ENCODE results near the gene ECM1. TPM values are rescaled to one million over a fixed set of nuclear protein-coding genes. Genes with fewer than 3 reads are reported as not detected.

Gene ECM1
- total RNA-seq, 1 experiment from 2014 or later = 1.4 TPM

GRCh38 chr1:150530491-150531159, 22.7 kb downstream of the ECM1 start:
- no peak overlapping the region for H4K8ac ChIP-seq (replicated peaks; ENCODE audit: insufficient read length, low read depth, low read length)
- no peak overlapping the region for H3K4me3 Mint-ChIP-seq
- no peak overlapping the region for H3K9ac ChIP-seq (ENCODE audit: extremely low read depth, insufficient read length, low read length)
- H4K5ac ChIP-seq (ENCODE audit: insufficient read length, low read depth, low read length) = no peak overlapping the region
- no peaks in the 10 kb centered on the region for H3K4me1 ChIP-seq (ENCODE audit: insufficient read depth, low read length)
- H3K27ac ChIP-seq (ENCODE audit: insufficient read length, low read depth, low read length) = no peak overlapping the region
- DNase-seq = no peak
- H2AK5ac ChIP-seq (ENCODE audit: insufficient read length, low read length) = no peak overlapping the region
- H2BK5ac ChIP-seq (ENCODE audit: insufficient read length, low read length) = no peak overlapping the region
- H3K4me2 ChIP-seq (ENCODE audit: insufficient read depth, insufficient read length, low read length) = no peak overlapping the region
- no peaks in the 10 kb centered on the region for H3K23me2 ChIP-seq (ENCODE audit: insufficient read length, low read depth, low read length, poor library complexity, severe bottlenecking)
- H3K4me1 Mint-ChIP-seq = peaks cover 7 to 18% of the 10 kb centered on the region in 2 experiments
- no peak overlapping the region for H3K27ac Mint-ChIP-seq
- H3T11ph ChIP-seq (ENCODE audit: low read length) = no peak overlapping the region
- H3K79me2 ChIP-seq (ENCODE audit: insufficient read depth, low read length) = no peaks in the 10 kb centered on the region
- no peak overlapping the region for H2BK12ac ChIP-seq (ENCODE audit: insufficient read length, low read depth, low read length)
- no peaks in the 10 kb centered on the region; the same call in 1 of the 2 replicates for H3K27me3 Mint-ChIP-seq (ENCODE audit: low read depth)
- no peaks in the 10 kb centered on the region for H3K9me3 ChIP-seq (ENCODE audit: control insufficient read depth, low read depth, low read length)
- H3K18ac ChIP-seq (ENCODE audit: insufficient read length, low read depth, low read length) = no peak overlapping the region
- H2BK15ac ChIP-seq (ENCODE audit: low read depth, low read length) = no peak overlapping the region
- H3K4ac ChIP-seq (ENCODE audit: low read depth, low read length) = no peak overlapping the region
- no peaks in the 10 kb centered on the region for H3K79me1 ChIP-seq (ENCODE audit: insufficient read depth, low read depth, low read length, poor library complexity, severe bottlenecking)
- H3K36me3 Mint-ChIP-seq (ENCODE audit: insufficient read depth in 1 of 3, low read depth in 3 of 3) = no peaks in the 10 kb centered on the region
- no peak overlapping the region for H2AFZ ChIP-seq (ENCODE audit: low read length)
- no peaks in the 10 kb centered on the region for H3K9me3 Mint-ChIP-seq
- TF ChIP-seq CTCF (conservative IDR thresholded peaks at IDR 0.05) = no peak
- no peak overlapping the region for H2BK120ac ChIP-seq (ENCODE audit: low read depth, low read length, poor library complexity, severe bottlenecking)
- H3K23ac ChIP-seq (ENCODE audit: insufficient read length, low read depth, low read length) = no peak overlapping the region
- no peaks in the 10 kb centered on the region for H3K27me3 ChIP-seq (ENCODE audit: insufficient read depth, low read length)
- H4K20me1 ChIP-seq (ENCODE audit: control insufficient read depth, insufficient read depth, insufficient read length) = no peaks in the 10 kb centered on the region
- no CpG with 5 or more reads among the region's 14 CpGs for WGBS (ENCODE audit: extremely low coverage, insufficient read length, low lambda C conversion rate)
- no peak overlapping the region for H3K56ac ChIP-seq (ENCODE audit: insufficient read length, low read depth, low read length)
- H2BK20ac ChIP-seq (ENCODE audit: low read depth, low read length, poor library complexity, severe bottlenecking) = no peak overlapping the region
- no peak overlapping the region for H4K91ac ChIP-seq (ENCODE audit: insufficient read length, low read depth, low read length)
- H3K14ac ChIP-seq (ENCODE audit: insufficient read depth, low read length) = no peak overlapping the region

All from H9 (cell line).